Stimulated activated CD4-positive, alpha-beta T cell treated with anti-CD3 and anti-CD28 coated beads, Interleukin-4, amount 100 ng/mL, for 4 hours (primary cell): ENCODE data around the gene FAM3B.
"Not testable (repeated sequence)": the region's sequence is repeated elsewhere in the genome, so short reads cannot be mapped to it uniquely, and the experiment has no call there.

Experiments
- DNase-seq, 2 experiments: peaks; one replicate each; pipeline ENCODE4 v3.0.0-alpha.2; 2020

FAM3B gene

DNA sequence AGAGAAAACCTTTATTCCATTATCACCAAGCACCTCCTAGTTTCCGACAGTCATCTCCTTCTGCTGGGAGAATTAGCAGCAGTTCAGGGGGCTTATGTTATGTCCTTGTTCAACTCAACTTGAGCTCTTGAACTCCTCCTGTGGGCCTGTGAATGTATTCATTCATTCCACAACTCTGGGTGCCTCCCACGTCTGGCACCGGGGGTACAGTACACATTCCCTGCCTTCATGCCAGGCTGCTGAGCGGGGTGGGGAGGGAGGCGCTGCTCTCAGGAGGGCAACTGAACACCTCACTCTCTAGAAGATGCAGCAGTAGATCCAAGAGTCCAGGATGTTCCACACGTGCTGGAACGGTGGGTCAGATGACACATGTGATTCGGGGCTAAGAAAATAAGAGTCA is 40.9 kb downstream of the FAM3B start:
- DNase-seq, result no peak

DNA sequence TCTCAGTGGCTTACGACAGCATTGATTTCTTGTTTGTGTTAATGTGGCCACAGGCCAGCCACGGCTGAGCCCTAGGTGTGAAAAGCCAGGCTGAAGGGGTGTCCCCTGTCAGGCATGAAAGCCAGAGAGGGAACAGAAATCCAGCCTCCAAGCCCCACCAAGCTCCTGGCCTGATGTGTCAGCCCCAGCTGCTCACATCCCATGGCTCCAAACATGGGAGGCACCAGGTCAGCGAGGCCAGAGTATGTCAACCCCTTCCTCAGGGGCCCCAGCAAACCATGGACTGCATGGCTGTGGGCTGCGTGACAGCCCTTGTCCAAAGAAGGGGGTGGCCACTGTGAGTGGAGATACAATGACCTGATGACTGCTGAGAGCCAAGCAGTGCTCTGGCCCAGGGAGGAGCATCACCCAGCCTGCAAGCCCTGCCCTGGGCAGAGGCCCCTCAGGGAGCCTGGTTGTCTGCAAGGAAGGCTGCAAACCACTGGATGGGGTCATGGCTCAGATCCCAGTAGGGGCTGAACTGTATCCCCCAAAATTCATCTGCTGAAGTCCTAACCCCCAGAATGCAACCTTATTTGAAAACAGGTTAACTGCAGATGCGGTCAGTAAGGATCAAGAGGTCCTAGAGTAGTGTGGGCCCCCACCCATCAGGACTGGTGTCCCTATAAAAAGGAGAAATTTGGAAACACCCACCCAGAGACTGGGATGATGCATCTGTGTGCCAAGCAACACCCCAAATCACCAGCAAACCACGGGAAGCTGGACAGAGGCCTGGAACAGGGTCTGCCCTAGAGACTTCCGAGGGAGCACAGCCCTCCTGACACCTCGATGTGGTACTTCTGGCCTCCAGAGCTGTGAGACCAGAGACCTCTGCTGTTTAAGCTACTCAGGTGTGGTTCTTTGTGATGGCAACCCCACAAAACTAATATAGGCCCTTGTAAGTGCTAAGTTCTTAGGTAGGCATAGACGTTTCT is 41.9 kb downstream of the FAM3B start:
- no peak for DNase-seq

DNA sequence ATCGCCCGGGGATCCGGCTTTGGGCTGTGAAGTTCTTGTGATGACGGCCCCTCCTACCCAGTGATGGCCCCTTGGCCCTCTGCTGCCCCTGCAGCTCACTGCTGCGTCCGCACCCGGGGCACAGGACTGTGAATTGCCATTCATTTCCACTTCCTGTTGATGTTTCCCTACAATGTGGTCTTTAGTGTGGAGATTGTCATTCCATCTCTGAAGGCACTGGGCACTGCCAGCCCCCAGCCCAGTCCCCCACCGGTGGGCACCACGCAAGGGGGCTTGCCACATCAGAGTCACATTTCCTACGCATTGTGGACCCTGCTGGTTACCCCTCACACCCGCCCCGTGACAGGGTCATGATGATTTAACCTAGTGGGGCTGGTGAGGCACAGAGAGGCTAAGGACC is 42.7 kb downstream of the FAM3B start:
- DNase-seq, result no peak

- not testable (repeated sequence) for DNase-seq
These were observed 43.1 kb downstream of the FAM3B start for GRCh38 chr21:41359754-41360071.

- DNase-seq, result no peak
These were observed 43.6 kb downstream of the FAM3B start for GRCh38 chr21:41360072-41360821.

- DNase-seq, result no peak
These were observed 44.6 kb downstream of the FAM3B start for GRCh38 chr21:41361053-41361785.

DNA sequence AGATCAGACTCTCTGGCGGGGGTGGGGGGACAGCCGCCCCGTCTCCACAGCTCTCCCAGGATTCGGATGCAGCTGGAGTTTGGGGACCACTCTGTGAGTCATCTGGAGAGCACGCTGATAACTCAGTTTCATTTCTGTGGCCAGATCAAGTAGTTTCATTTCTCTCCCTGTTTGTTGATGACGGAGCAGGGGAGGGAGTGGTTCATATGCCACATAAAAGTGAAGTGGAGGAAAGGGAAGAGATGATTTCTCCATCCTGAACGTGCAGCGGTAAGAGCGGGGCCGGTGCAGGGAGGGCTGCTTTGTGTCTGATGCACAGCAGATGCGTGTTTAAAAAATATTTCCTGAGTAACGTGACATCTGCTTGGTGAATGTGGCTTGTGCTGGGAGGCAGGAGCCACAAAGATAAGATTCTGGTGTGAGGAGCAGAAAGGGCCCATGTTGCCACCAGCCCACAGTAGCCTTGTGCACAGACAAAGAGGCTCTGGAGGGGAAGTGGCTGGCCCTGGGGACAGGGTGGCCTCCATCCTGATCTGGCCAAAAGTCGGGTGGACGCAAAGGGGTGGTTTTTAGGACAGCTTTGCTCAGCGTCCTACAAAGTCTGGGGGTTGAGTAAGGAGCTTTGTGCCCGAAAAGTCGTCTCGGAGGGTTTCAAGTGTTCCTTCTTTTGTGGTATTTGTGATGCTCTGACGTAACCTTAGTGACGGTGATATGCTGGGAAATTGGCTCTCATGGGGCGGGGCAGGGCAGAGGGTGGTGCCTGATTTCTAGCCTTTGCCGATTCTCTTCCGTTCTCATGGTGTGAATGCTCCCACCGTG is 45.4 kb downstream of the FAM3B start, which contains the start of gene MX2:
TSS of gene MX2 (plus strand) at position 242 of the 819 bp plus-strand sequence. CDS start 14,880 bp downstream, outside the sequence.
- DNase-seq, result peak; percentile 53 to 84

DNA sequence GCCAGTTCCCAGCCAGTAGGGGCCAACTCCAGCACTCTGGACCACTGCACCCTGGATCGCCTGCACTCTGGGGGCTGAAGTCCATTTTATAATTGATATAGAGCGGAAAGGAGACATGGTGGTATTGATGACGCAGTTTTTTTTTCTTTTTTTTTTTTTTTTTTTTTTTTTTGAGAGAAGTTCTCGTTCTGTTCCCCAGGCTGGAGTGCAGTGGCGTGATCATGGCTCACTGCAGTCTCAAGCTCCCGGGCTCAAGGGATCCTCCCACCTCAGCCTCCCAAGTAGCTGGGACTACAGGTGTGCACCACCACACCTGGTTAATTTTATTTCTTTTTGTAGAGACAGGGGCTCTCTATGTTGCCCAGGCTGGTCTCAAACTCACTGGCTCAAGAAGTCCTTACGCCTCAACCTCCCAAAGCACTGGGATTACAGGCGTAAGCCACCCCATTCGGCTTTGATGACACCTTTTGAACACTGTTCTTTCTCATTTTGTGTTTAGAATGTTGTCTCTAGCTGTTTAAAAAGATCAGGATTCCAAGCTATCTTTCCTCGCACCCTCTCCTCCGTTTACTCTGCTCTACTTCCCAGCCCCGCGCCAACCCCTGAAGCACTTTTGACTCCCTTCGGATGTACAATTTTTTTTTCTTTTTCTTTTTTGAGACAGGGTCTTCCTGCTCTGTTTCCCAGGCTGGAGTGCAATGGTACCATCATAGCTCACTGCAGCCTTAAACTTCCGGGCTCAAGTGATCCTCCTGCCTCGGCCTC is 46.2 kb downstream of the FAM3B start:
- DNase-seq, result no peak

DNA sequence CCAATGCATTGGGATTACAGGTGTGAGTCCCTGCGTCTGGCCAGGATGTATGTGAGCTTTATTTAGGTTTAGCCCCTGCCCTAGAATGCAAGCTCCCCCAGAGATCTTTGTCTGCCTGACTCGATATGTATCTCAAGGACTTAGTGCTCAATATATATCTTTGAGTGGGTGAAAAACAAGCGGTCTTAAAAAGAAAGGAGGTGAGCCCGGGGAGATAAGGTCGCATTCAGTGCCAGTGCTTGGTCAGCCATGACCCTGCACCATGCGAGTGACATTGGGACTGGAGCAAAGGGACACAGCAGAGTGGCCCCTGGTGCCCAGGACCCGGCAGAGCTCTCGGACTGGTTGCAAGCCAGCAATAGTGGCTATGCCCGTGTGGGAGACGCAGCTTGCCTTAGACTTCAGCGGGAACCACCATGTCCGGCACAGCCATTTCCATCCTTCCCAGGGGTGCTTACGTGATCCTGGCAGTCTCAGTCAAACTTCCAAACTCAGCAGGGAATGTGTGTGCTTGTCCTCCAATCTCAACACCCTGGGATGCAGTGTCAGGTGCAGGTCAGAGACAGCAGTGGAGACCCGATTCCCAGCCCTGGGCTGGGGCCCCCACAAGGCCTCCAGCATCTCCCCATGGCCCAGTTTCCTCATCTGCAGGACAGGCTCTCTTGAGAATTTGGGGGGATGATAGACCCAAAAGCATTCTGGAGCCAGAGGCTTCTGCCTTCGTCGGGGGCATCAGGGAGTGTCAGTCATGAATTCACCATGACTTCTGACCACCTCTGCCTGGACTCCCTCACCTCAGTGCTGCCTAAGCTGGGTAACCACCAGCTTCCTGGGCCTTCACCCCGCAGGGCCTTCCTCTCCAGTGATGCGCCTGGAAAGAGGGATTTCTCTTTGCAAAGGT is 47.0 kb downstream of the FAM3B start:
- no peak for DNase-seq

- no peak for DNase-seq
These were observed 47.7 kb downstream of the FAM3B start for GRCh38 chr21:41364308-41364707.

DNA sequence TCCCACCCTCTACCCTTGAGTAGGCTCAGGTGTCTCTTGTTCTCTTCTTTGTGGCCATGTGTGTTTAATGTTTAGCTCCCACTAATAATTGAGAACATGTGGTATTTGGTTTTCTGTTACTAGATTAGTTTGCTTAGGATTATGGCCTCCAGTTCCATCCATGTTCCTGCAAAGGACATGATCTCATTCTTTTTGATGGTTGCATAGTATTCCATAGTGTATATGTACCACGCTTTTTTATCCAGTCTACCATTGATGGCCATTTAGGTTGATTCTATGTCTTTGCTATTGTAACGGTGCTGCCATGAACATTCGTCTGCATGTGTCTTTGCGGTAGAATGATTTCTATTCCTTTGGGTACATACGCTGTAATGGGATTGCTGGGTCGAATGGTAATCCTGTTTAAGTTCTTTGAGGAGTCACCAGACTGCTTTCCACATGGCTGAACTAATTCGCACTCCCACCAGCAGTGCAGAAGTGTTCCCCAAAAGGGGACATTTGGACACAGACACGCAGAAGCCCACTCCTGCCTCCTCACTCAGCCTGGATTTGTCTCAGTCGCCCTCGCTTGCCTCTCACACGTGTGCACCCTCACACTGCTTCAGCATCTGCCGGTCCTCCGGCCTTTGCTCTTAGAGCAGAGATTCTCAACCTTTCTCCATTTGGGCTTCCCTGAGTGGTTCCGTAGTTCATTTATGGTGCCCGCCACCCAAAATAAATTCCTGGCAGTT is 48.9 kb downstream of the FAM3B start:
- DNase-seq, result no peak

DNA sequence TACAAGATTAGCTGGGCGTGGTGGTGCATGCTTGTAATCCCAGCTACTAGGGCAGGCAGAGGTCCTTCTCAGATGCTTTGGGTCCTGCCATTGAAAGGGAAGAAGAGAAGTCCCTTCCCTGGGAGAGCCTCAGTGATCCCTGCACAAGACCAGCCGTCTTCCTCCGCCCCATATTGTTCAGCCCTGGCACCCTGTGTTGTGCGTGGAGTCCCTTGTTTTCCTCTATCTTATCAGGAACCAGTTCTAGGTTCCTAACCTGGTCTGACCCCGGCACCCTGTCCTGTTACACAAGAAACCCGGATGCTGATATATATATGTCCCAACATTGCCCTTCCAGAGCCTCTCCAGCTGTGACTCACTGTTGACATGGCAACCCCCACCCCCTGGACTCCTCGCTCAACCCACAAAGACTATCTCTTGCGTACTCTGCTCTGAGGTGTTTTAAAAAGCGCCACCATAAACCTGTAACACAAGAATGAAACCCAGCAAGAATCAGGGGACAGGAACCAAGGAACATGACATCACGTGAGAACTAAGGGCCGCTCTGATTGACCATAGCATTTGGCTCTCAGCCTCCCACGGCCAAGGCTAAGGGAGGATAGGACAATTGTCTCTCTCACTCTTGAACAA is 50.0 kb downstream of the FAM3B start:
- peak in 1 of 2 experiments; percentile 16 for DNase-seq

DNA sequence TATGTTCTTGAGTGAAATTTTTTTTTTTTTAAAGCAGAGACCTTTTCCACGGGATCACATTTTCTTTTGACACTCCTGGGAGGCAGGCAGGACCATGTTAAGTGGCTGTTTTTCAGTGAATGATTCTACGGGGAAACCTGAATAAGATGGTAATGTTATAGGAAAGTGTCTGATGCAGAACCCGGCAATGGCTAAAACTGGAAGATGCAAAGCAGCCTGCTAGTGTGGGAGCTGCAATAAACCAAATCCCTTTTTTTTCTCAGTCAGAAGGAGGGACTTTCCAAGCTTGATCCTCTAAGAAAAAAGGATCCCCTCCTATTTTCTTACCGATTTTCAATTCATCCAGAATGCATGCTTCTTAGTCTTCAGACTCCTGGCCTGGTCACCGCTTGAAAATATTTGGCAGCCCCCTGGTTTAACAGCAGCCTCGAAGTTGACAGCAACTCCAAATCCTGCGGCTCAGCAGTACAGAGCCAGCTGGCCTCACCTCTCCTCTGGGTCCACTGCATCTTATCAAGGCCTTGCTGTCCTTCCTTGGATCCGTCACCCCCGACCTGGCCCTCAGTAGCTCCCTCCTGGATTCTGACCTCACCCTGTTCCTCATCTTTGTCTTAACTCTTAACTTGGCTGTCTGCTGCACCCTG is 50.8 kb downstream of the FAM3B start:
- no peak for DNase-seq

GRCh38 chr21:41367945-41368734 is 51.5 kb downstream of the FAM3B start:
- DNase-seq, result no peak

DNA sequence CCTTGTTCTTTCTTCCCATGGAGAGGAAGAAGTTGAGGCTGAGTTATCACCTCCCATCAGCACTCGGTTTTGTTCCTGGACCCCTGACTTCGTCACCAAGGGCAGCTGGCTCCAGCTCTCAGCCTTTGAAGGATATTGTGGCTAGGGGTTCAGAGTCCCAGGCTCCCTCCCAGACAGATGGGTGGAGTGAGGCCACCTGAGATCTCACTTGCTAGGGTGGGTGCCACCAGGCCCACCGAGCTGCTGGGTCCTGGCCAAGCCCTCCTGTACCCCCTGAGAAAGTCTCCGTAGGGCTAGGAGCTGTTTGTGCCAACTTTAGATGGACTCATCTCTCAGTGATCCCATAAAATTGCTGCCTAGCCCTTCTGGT is 52.1 kb downstream of the FAM3B start:
- no peak for DNase-seq

- peak; percentile 21 to 30 for DNase-seq
These were observed 52.7 kb downstream of the FAM3B start for GRCh38 chr21:41369105-41369919.
